GM23338 (cell line): ENCODE data around the gene AMPH. TPM values are rescaled to one million over a fixed set of nuclear protein-coding genes. Genes with fewer than 3 reads are reported as not detected.

ENCODE experiments used
- ATAC-seq: fragments of 200-7000 bp; cut with Tn5 transposase; 3 replicates; pipeline ENCODE4 v1.9.1; 2020
- DNase-seq: peaks from one replicate; pipeline ENCODE4 v3.0.0-alpha.2; 2015; ENCODE audit warnings: low spot score
- H2AFZ ChIP-seq: fragments of 200-600 bp; sonication (generic); 2 replicates; pipeline ENCODE4 v1.8.0; 2016; ENCODE audit warnings: antibody characterized with exemption, mild to moderate bottlenecking, moderate library complexity
- H3F3A ChIP-seq: fragments of 200-600 bp; sonication (generic); replicated peaks from 2 replicates; pipeline ENCODE4 v1.8.0; 2017; ENCODE audit warnings: antibody characterized with exemption, mixed run types, low read depth
- H3K27ac ChIP-seq: fragments of 200-600 bp; sonication (generic); 2 replicates; pipeline ENCODE4 v1.6.1; 2016; ENCODE audit warnings: low read depth
- H3K27me3 ChIP-seq: fragments of 200-600 bp; sonication (generic); 2 replicates; pipeline ENCODE4 v1.8.0; 2016; ENCODE audit warnings: mild to moderate bottlenecking, mixed run types, moderate library complexity; ENCODE audit not compliant: insufficient read depth
- H3K36me3 ChIP-seq: fragments of 200-600 bp; sonication (generic); 2 replicates; pipeline ENCODE4 v1.8.0; 2016; ENCODE audit warnings: mild to moderate bottlenecking; ENCODE audit not compliant: insufficient read depth
- H3K4me1 ChIP-seq: fragments of 200-600 bp; sonication (generic); 2 replicates; pipeline ENCODE4 v1.8.0; 2016; ENCODE audit warnings: mild to moderate bottlenecking, moderate library complexity; ENCODE audit not compliant: insufficient read depth
- H3K4me2 ChIP-seq: fragments of 200-600 bp; sonication (generic); 2 replicates; pipeline ENCODE4 v1.7.1; 2017; ENCODE audit warnings: mixed run types
- H3K4me3 ChIP-seq: fragments of 200-600 bp; sonication (generic); 2 replicates; pipeline ENCODE4 v1.6.1; 2016; ENCODE audit warnings: mixed run types
- H3K79me2 ChIP-seq: fragments of 200-600 bp; sonication (generic); replicated peaks from 2 replicates; pipeline ENCODE4 v1.8.0; 2017; ENCODE audit warnings: mild to moderate bottlenecking; ENCODE audit not compliant: insufficient read depth
- H3K9me2 ChIP-seq: fragments of 200-600 bp; sonication (generic); 2 replicates; pipeline ENCODE4 v1.8.0; 2017; ENCODE audit not compliant: insufficient read depth
- H4K20me1 ChIP-seq: fragments of 200-600 bp; sonication (generic); replicated peaks from 2 replicates; pipeline ENCODE4 v1.8.0; 2017; ENCODE audit warnings: mild to moderate bottlenecking; ENCODE audit not compliant: insufficient read depth
- H3K27ac Mint-ChIP-seq: 2 replicates; pipeline ENCODE4 v1.8.0; 2020; ENCODE audit warnings: inconsistent platforms, mild to moderate bottlenecking, moderate library complexity, mixed read lengths
- H3K27me3 Mint-ChIP-seq: 3 replicates; pipeline ENCODE4 v1.8.0; 2022; ENCODE audit warnings: low read depth, mild to moderate bottlenecking, moderate library complexity, mixed read lengths, inconsistent platforms; ENCODE audit not compliant: insufficient read depth, poor library complexity
- H3K36me3 Mint-ChIP-seq: 3 replicates; pipeline ENCODE4 v1.8.0; 2021; ENCODE audit warnings: low read depth, mild to moderate bottlenecking, inconsistent platforms, moderate library complexity, mixed read lengths
- H3K4me1 Mint-ChIP-seq: 3 replicates; pipeline ENCODE4 v1.8.0; 2020; ENCODE audit warnings: mild to moderate bottlenecking, inconsistent platforms, mixed read lengths
- H3K4me3 Mint-ChIP-seq: 3 replicates; pipeline ENCODE4 v1.8.0; 2021; ENCODE audit warnings: moderate library complexity, mild to moderate bottlenecking, inconsistent platforms, mixed read lengths
- H3K9me3 Mint-ChIP-seq: 3 replicates; pipeline ENCODE4 v1.8.0; 2020; ENCODE audit warnings: moderate library complexity, mild to moderate bottlenecking, inconsistent platforms, mixed read lengths
- CREB1 ChIP-seq: fragments of 250-450 bp; sonication (Bioruptor Pico); IDR thresholded peaks from 2 replicates; pipeline ENCODE4 v1.5.0; 2020; ENCODE audit warnings: low read depth, mild to moderate bottlenecking, moderate library complexity
- ETS1 ChIP-seq: IDR thresholded peaks from 2 replicates; pipeline ENCODE4 v1.6.1; 2016; ENCODE audit warnings: antibody characterized with exemption
- EZH2 ChIP-seq: fragments of 200-600 bp; sonication (generic); IDR thresholded peaks from one replicate; pipeline ENCODE4 v1.8.0; 2017; ENCODE audit warnings: antibody characterized with exemption, mild to moderate bottlenecking, low read depth; ENCODE audit not compliant: unreplicated experiment
- EZH2phosphoT487 ChIP-seq: fragments of 200-600 bp; sonication (generic); IDR thresholded peaks from one replicate; pipeline ENCODE4 v1.8.1; 2018; ENCODE audit warnings: antibody characterized with exemption; ENCODE audit not compliant: unreplicated experiment
- JUNB ChIP-seq: IDR thresholded peaks from one replicate; pipeline ENCODE4 v1.6.1; 2016; ENCODE audit warnings: antibody characterized with exemption; ENCODE audit not compliant: unreplicated experiment
- POLR2AphosphoS5 ChIP-seq: IDR thresholded peaks from 2 replicates; pipeline ENCODE4 v1.6.1; 2016; ENCODE audit warnings: antibody characterized with exemption, low read depth
- REST ChIP-seq: IDR thresholded peaks from one replicate; pipeline ENCODE4 v1.6.1; 2018; ENCODE audit warnings: antibody characterized with exemption; ENCODE audit not compliant: unreplicated experiment
- STAT1 ChIP-seq: IDR thresholded peaks from one replicate; pipeline ENCODE4 v1.6.1; 2016; ENCODE audit warnings: antibody characterized with exemption; ENCODE audit not compliant: unreplicated experiment
- ZNF114 ChIP-seq: fragments of 250-450 bp; sonication (Bioruptor Pico); IDR thresholded peaks from 2 replicates; pipeline ENCODE4 v1.5.0; 2020; ENCODE audit warnings: mild to moderate bottlenecking, moderate library complexity
- ZNF331 ChIP-seq: fragments of 250-450 bp; sonication (Bioruptor Pico); IDR thresholded peaks from 2 replicates; pipeline ENCODE4 v1.5.0; 2020; ENCODE audit warnings: low read depth, mild to moderate bottlenecking, moderate library complexity
- polyA plus RNA-seq: library from polyadenylated mRNA; unstranded; fragments of >200 nt; fragmentation: Nextera tagmentation; extraction: Ambion mirVana; gene quantifications from 2 replicates; pipeline ENCODE4 v1.2.1, GENCODE V29; 2016
- total RNA-seq: library from RNA; depleted of rRNA; stranded (reverse); fragments of >200 nt; shearing (Covaris generic); gene quantifications from 2 replicates; pipeline ENCODE4 v1.2.3, GENCODE V29; 2014
- TF ChIP-seq, protein P1 (sequence below): fragments of 250-450 bp; sonication (Bioruptor Pico); IDR thresholded peaks from 2 replicates; pipeline ENCODE4 v1.5.0; 2020; ENCODE audit warnings: mild to moderate bottlenecking, moderate library complexity

Gene AMPH
- total and polyA plus RNA-seq, 2 experiments from 2014 or later = 4.8 to 10.2 TPM

GRCh38 chr7:38410056-38410455 lies 221.1 kb downstream of the AMPH start (continued):
- no peak for TF ChIP-seq STAT1
- TF ChIP-seq JUNB = no peak
- no peak for TF ChIP-seq ZNF114 (CRISPR knock-in tag)
- TF ChIP-seq EZH2phosphoT487 = no peak
- TF ChIP-seq ETS1 = no peak
- TF ChIP-seq ZNF331 (CRISPR knock-in tag) = no peak

- H3K4me2 ChIP-seq = no peak overlapping the region
- TF ChIP-seq ETS1 (no peak), ZNF331 (CRISPR knock-in tag) (no peak), POLR2AphosphoS5 (no peak), EZH2 (no peak), JUNB (no peak), REST (no peak), CREB1 (no peak), STAT1 (no peak)
- TF ChIP-seq, protein P1, sequence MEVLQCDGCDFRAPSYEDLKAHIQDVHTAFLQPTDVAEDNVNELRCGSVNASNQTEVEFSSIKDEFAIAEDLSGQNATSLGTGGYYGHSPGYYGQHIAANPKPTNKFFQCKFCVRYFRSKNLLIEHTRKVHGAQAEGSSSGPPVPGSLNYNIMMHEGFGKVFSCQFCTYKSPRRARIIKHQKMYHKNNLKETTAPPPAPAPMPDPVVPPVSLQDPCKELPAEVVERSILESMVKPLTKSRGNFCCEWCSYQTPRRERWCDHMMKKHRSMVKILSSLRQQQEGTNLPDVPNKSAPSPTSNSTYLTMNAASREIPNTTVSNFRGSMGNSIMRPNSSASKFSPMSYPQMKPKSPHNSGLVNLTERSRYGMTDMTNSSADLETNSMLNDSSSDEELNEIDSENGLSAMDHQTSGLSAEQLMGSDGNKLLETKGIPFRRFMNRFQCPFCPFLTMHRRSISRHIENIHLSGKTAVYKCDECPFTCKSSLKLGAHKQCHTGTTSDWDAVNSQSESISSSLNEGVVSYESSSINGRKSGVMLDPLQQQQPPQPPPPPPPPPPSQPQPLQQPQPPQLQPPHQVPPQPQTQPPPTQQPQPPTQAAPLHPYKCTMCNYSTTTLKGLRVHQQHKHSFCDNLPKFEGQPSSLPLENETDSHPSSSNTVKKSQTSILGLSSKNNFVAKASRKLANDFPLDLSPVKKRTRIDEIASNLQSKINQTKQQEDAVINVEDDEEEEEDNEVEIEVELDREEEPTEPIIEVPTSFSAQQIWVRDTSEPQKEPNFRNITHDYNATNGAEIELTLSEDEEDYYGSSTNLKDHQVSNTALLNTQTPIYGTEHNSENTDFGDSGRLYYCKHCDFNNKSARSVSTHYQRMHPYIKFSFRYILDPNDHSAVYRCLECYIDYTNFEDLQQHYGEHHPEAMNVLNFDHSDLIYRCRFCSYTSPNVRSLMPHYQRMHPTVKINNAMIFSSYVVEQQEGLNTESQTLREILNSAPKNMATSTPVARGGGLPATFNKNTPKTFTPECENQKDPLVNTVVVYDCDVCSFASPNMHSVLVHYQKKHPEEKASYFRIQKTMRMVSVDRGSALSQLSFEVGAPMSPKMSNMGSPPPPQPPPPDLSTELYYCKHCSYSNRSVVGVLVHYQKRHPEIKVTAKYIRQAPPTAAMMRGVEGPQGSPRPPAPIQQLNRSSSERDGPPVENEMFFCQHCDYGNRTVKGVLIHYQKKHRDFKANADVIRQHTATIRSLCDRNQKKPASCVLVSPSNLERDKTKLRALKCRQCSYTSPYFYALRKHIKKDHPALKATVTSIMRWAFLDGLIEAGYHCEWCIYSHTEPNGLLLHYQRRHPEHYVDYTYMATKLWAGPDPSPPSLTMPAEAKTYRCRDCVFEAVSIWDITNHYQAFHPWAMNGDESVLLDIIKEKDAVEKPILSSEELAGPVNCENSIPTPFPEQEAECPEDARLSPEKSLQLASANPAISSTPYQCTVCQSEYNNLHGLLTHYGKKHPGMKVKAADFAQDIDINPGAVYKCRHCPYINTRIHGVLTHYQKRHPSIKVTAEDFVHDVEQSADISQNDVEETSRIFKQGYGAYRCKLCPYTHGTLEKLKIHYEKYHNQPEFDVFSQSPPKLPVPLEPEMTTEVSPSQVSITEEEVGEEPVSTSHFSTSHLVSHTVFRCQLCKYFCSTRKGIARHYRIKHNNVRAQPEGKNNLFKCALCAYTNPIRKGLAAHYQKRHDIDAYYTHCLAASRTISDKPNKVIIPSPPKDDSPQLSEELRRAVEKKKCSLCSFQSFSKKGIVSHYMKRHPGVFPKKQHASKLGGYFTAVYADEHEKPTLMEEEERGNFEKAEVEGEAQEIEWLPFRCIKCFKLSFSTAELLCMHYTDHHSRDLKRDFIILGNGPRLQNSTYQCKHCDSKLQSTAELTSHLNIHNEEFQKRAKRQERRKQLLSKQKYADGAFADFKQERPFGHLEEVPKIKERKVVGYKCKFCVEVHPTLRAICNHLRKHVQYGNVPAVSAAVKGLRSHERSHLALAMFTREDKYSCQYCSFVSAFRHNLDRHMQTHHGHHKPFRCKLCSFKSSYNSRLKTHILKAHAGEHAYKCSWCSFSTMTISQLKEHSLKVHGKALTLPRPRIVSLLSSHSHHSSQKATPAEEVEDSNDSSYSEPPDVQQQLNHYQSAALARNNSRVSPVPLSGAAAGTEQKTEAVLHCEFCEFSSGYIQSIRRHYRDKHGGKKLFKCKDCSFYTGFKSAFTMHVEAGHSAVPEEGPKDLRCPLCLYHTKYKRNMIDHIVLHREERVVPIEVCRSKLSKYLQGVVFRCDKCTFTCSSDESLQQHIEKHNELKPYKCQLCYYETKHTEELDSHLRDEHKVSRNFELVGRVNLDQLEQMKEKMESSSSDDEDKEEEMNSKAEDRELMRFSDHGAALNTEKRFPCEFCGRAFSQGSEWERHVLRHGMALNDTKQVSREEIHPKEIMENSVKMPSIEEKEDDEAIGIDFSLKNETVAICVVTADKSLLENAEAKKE = no peak
- H3K4me3 ChIP-seq = no peak overlapping the region
- H3K36me3 Mint-ChIP-seq = no peaks in the 10 kb centered on the region
- H3K79me2 ChIP-seq = no peaks in the 10 kb centered on the region
- ATAC-seq (no peak), DNase-seq (peak; percentile 35)
- H3K27ac Mint-ChIP-seq = no peak overlapping the region
- H3K36me3 ChIP-seq = no peaks in the 10 kb centered on the region
- no peaks in the 10 kb centered on the region for H3K9me3 Mint-ChIP-seq
- H3K4me1 Mint-ChIP-seq = peaks cover 7% of the 10 kb centered on the region; the same call in 2 of the 3 replicates
- no peaks in the 10 kb centered on the region for H3F3A ChIP-seq
- H3K27me3 ChIP-seq = no peaks in the 10 kb centered on the region
- H3K27me3 Mint-ChIP-seq = no peaks in the 10 kb centered on the region
- no peaks in the 10 kb centered on the region for H3K4me1 ChIP-seq
- H3K27ac ChIP-seq = no peak overlapping the region
- H3K4me3 Mint-ChIP-seq = no peak overlapping the region
- no peaks in the 10 kb centered on the region for H3K9me2 ChIP-seq
- no peak overlapping the region for H2AFZ ChIP-seq
- no peaks in the 10 kb centered on the region for H4K20me1 ChIP-seq
Measured at GRCh38 chr7:38409531-38409930, 221.6 kb downstream of the AMPH start.
